NCI-H1436 (cell line): ENCODE data around the gene RRP1.

Source experiments
- DNase-seq: peaks from one replicate; lab custom pipeline; 2025; lab: John Stamatoyannopoulos, UW

RRP1 gene

GRCh38 chr21:43801006-43801783 lies 11.8 kb downstream of the RRP1 start:
- no peak for DNase-seq

DNA sequence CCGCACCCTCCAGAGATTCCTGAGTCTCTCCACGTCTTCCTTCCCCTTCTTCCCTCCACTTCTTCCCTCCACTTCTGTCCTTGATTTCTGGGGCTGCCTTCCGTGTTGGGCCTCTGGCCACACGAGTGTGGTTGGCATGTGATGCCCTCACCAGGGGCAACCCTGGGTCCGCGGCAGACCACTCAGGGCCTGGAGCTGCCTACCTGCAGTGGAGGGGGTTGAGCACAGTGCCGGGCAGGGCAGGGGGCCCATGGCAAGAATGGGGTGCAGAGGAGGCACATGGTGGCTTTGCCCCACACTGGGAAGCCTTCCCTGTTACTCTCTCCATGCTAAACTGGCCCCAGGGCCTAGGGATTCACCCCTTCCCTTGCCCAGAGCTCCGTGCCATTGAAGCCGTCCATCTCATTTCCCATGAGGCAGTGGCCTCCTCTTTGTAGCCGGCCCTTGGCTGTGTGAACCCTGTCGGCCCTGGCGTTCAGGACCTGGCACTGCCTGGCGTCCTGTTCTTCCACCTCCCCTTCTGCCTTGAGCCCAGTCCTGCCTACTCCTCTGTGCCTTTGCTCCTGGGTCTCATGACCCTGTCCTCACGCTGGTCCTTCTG lies 13.4 kb downstream of the RRP1 start:
- no peak for DNase-seq

DNA sequence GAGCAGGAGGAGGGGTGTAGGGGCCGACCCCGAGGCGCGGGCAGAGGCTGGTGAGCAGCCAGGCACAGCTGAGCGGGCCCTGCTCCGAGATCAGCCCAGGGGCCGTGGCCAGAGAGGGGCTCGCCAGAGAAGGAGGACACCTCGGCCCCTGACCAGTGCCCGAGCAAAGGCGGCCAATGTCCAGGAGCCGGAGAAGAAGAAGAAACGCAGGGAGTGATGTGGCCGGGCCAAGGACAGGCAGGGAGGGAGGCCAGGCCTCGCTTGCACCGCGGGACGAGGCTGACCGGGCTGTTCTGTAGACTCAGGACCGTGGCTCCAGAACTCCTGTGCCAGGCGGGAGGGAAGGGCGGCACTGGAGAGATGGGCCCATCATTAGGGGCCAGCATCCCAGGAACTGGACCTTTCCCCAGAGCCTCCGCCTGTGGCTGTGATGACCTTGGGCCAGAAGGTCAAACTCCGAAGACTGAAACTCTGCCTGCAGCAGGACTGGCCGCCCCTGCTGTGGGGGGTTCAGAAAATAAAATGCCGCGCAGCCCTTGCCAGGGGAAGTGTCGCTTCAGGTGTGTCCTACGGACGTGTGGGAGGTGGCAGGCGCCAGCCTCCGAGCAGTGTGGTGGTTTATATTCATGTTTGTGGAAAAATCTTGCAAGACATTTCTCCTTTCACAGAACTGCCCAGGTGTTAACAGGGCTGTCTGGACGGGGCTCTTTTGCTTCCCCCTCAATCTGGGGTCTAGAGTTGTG lies 14.4 kb downstream of the RRP1 start:
- DNase-seq = no peak

GRCh38 chr21:43805275-43805800 lies 16.0 kb downstream of the RRP1 start:
- no peak for DNase-seq

DNA sequence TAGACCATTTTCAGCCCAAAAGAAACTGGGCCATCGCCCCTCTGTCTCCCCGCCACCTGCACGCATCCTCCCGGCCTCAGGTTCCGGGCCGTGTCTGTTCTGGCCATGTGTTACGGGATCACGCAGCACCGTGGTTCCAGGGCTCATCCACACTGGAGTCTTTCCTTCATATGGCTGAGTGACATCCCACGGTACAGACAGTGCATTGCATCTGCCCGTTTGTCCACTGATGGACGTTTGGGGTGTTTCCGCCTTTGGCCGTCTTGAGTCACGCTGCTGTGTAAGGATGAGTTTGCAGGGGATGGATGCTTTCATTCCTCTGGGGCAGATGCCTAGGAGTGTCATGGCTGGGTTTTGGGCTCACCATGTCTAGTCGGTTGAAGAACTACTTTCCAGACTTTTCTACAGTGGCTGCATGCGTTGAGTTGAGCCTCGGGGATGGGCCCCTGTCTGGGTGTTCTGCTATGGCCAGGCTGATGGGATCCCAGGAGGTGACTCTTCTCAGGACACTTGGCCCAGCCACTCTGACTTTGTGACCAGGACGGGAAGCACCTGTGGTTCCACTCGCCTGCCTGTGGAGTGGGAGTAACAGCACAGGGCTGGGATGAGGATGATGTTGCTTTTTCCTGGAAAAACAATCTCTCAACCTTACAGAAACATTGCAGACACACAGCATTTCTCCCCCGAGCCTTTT lies 16.8 kb downstream of the RRP1 start:
- no peak for DNase-seq

DNA sequence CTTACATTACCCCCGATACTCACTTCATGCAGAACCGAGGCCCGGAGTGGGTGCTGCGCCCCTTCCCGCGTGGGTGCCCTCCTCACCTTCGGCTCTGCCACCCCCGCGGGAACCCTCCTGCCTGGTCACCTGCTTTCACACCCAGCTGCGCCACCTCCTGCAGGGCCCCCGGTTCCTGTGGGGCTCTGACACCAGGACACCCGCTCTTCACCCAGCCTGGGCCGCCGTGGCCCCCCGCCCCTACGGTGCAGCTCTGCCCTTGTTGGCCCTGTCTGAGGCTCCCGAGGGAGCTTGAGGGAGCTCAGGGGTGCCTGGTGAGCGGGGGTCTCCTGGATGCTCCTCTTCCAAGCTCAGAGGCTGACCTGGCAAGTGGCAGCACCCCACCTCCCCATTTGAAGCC lies 19.0 kb downstream of the RRP1 start:
- DNase-seq = no peak

DNA sequence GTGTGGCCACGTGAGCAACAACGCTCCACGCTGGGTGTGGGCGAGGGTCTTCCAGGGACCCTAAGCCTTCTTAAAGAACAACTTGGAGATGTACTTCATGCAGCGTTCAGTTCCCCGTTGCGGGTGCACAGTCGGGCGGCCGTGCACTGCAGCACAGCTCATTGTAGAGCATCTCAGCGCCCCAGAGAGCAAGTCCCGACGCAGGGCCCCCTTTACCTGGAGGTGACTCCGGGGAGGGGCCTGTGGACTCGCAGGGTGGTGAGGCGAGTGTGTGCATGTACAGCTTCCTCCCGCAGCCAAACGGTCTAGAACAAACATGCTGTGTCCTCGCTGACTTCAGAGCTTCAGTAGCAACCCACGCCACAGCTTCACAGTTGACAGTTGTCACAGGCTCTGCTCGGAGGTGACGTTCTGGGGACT lies 19.5 kb downstream of the RRP1 start:
- DNase-seq = no peak

DNA sequence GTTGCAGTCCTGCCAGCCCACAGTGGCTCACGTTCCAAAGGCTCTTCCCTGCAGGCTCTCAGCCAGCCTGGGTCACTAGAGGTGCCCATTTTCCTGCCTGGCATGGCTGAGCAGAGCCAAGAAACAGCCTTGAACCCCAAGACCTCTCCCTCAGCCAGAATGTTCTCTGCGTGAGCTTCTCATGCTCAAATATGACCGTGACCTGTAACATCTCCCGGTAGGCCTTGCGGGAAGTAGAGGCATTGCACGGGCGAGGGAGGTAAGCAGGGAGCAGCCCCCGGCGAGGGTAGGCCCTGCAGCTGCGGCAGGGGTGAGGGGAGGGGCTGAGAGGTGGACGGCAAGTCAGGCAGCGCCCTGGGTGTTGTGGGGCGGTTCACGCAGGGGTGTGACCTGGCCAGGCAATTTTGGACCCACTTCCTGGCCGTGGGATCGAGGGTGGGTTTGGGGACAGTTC lies 20.0 kb downstream of the RRP1 start:
- DNase-seq = no peak

- no peak for DNase-seq
Measured at GRCh38 chr21:43809853-43810504, 20.6 kb downstream of the RRP1 start.

- DNase-seq = peak; percentile 74
Measured at GRCh38 chr21:43810505-43811261, 21.3 kb downstream of the RRP1 start.

DNA sequence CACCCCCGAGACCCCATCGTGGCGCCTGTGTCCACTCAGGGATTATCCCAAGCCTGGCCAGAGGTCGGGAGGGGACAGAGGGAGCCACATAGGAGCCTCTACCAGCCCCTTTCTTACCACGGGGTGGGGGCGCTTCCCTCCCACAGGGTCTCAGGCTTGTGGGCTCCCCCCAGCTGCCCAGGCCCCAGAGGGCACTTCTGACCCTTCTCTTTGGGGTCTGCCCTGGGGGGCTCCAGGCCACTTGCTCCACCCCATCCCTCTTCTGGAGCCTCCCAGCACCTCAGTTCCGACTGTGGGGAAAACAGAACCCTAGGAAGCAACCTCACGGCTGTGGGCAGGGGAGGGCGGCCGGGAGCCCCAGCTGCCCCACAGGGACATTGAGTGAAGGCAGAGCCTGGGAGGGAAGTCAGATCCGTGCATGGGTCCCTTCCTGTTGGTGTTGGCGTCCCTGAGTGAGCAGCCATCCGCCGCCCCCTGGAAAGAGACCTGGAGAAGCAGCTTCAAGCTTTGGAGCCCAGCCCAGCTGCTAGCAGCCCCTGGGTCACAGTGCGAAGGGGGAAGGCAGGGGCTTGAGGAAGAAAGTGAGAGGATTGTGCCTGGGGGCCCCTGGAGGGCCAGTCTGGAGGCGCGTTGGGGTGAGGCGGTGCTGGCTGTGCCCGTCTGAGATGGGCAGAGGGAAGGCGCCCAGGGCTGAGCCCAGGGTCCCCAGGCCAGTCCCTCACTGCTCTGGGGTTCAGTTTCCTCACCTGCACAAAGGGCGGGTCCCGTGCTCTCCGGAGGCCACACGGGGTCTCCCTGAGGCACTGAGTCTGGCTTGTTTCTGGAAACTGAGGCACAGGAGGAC lies 22.1 kb downstream of the RRP1 start:
- no peak for DNase-seq

- DNase-seq = peak; percentile 62
Measured at GRCh38 chr21:43812139-43812821, 22.9 kb downstream of the RRP1 start.

GRCh38 chr21:43812957-43813655 lies 23.7 kb downstream of the RRP1 start:
- DNase-seq = no peak

DNA sequence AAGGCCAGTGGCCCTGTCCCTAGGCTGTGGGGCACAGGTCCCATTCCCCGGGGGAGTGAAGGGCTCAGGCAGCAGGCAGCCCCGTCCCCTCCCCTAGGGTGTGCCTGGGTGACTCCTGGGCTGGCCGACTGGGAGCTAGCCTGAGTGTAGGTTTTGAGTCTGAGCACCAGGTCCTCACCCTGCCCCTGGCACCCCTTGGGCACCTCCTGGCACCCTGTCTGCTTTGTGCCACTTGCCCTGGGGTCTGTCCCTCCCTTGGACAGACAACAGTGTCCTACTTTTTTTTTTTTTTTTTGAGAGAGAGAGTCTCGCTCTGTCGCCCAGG lies 24.2 kb downstream of the RRP1 start:
- DNase-seq = no peak

- no peak for DNase-seq
Measured at GRCh38 chr21:43814215-43815106, 25.1 kb downstream of the RRP1 start.

GRCh38 chr21:43815107-43815613 lies 25.8 kb downstream of the RRP1 start:
- no peak for DNase-seq

DNA sequence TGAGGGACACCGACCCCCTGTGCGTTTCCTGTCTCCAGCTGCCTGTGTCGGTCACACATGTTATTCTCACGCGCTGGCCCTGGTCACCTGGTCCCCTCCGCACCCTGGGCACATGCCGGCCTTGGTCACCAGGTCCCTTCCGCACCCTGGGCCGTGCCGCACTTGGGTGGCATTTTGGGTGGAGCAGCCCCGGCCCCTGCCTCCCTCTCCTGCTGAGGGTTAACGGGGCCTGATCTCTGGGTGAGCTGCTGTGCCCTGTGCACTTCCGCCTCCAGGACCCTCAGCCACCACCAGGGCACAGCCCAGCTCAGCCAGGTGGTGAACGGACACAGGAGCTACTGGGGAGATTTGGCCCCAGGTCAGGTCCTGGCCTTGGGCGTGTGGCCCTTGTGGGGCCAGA lies 26.6 kb downstream of the RRP1 start:
- DNase-seq = no peak
